HEK293 (cell line): Measurements from ENCODE around the gene CARM1.

Source experiments
- CTCF ChIA-PET: fragments of 350-600 bp; formaldehyde crosslinking; extraction: SDS; loops from one replicate; lab custom pipeline; 2021; ENCODE audit warnings: antibody characterized with exemption; lab: Yijun Ruan, JAX
- POLR2A ChIA-PET: fragments of 300-600 bp; formaldehyde crosslinking; extraction: SDS; loops from one replicate; lab custom pipeline; 2020; ENCODE audit warnings: antibody characterized with exemption, inconsistent platforms; lab: Yijun Ruan, JAX
- H3K27ac ChIP-seq: fragments of 200-500 bp; sonication (Bioruptor generic); 2 replicates; pipeline ENCODE4 v1.5.1; 2014; ENCODE audit warnings: low read depth, low read length, control low read depth, inconsistent platforms; ENCODE audit errors: extremely low read depth
- H3K36me3 ChIP-seq, 2 experiments: fragments of 200-500 bp in 1 of 2; sonication (Bioruptor generic) in 1 of 2; 1 replicate in 1 of 2; 2 replicates in 1 of 2; pipeline ENCODE4 v1.5.1; 2014 to 2017; ENCODE audit warnings: inconsistent platforms in 2 of 2, low read length in 2 of 2; ENCODE audit not compliant: control insufficient read depth in 2 of 2, insufficient read depth in 1 of 2
- H3K4me1 ChIP-seq: fragments of 200-500 bp; sonication (Bioruptor generic); 2 replicates; pipeline ENCODE4 v1.5.1; 2014; ENCODE audit warnings: mild to moderate bottlenecking, low read length, inconsistent platforms; ENCODE audit not compliant: control insufficient read depth, insufficient read depth
- H3K4me3 ChIP-seq: 2 replicates; pipeline ENCODE4 v1.5.1; 2011; ENCODE audit warnings: low read depth, mild to moderate bottlenecking, control low read depth, low read length, moderate library complexity
- H3K9me3 ChIP-seq: fragments of 200-500 bp; sonication (Bioruptor generic); 2 replicates; pipeline ENCODE4 v1.5.1; 2014; ENCODE audit warnings: low read depth, low read length, inconsistent platforms; ENCODE audit not compliant: control insufficient read depth, insufficient read depth
- BCL11A ChIP-seq: fragments of 450-650 bp; formaldehyde crosslinking; IDR thresholded peaks from 2 replicates; pipeline ENCODE4 v1.5.1; 2016; ENCODE audit warnings: low read depth, missing biosample characterization, missing genetic modification characterization
- KLF9 ChIP-seq: fragments of 450-650 bp; formaldehyde crosslinking; IDR thresholded peaks from 2 replicates; pipeline ENCODE4 v1.5.1; 2016; ENCODE audit warnings: missing biosample characterization, missing genetic modification characterization, low read depth
- OSR2 ChIP-seq: fragments of 450-650 bp; formaldehyde crosslinking; IDR thresholded peaks from 2 replicates; pipeline ENCODE4 v1.5.1; 2016; ENCODE audit warnings: missing biosample characterization, missing genetic modification characterization
- REPIN1 ChIP-seq: fragments of 450-650 bp; formaldehyde crosslinking; IDR thresholded peaks from 2 replicates; pipeline ENCODE4 v1.5.1; 2017; ENCODE audit warnings: missing biosample characterization, missing genetic modification characterization, low read depth
- REST ChIP-seq: fragments of 450-650 bp; formaldehyde crosslinking; IDR thresholded peaks from 2 replicates; pipeline ENCODE4 v1.5.1; 2016; ENCODE audit warnings: missing biosample characterization, missing genetic modification characterization
- YY2 ChIP-seq: fragments of 450-650 bp; formaldehyde crosslinking; IDR thresholded peaks from 2 replicates; pipeline ENCODE4 v1.5.1; 2016; ENCODE audit warnings: missing biosample characterization, missing genetic modification characterization
- ZNF114 ChIP-seq: fragments of 450-650 bp; formaldehyde crosslinking; IDR thresholded peaks from 2 replicates; pipeline ENCODE4 v1.5.0; 2017; ENCODE audit warnings: missing biosample characterization, missing genetic modification characterization
- ZNF211 ChIP-seq: fragments of 450-650 bp; formaldehyde crosslinking; IDR thresholded peaks from 2 replicates; pipeline ENCODE4 v1.5.1; 2016; ENCODE audit warnings: low read depth, missing biosample characterization, missing genetic modification characterization
- ZNF280D ChIP-seq: fragments of 450-650 bp; formaldehyde crosslinking; IDR thresholded peaks from 2 replicates; pipeline ENCODE4 v1.5.1; 2016; ENCODE audit warnings: missing biosample characterization, missing genetic modification characterization
- ZNF302 ChIP-seq: fragments of 450-650 bp; formaldehyde crosslinking; IDR thresholded peaks from 2 replicates; pipeline ENCODE4 v1.5.1; 2016; ENCODE audit warnings: missing biosample characterization, missing genetic modification characterization, low read depth
- ZNF324 ChIP-seq: fragments of 450-650 bp; formaldehyde crosslinking; IDR thresholded peaks from 2 replicates; pipeline ENCODE4 v1.5.1; 2016; ENCODE audit warnings: missing biosample characterization, missing genetic modification characterization
- ZNF426 ChIP-seq: fragments of 450-650 bp; formaldehyde crosslinking; IDR thresholded peaks from 2 replicates; pipeline ENCODE4 v1.5.1; 2017; ENCODE audit warnings: missing biosample characterization, missing genetic modification characterization, mild to moderate bottlenecking, inconsistent platforms, moderate library complexity
- ZNF433 ChIP-seq: fragments of 450-650 bp; formaldehyde crosslinking; IDR thresholded peaks from 2 replicates; pipeline ENCODE4 v1.5.1; 2016; ENCODE audit warnings: missing biosample characterization, missing genetic modification characterization, low read depth
- ZNF585B ChIP-seq: fragments of 450-650 bp; formaldehyde crosslinking; IDR thresholded peaks from 2 replicates; pipeline ENCODE4 v1.5.1; 2016; ENCODE audit warnings: missing biosample characterization, missing genetic modification characterization
- ZNF621 ChIP-seq: fragments of 450-650 bp; formaldehyde crosslinking; IDR thresholded peaks from 2 replicates; pipeline ENCODE4 v1.5.1; 2017; ENCODE audit warnings: missing biosample characterization, missing genetic modification characterization
- ZNF626 ChIP-seq: fragments of 450-650 bp; sonication (Bioruptor Pico); formaldehyde crosslinking; IDR thresholded peaks from 2 replicates; pipeline ENCODE4 v1.5.1; 2018; ENCODE audit warnings: missing biosample characterization, missing genetic modification characterization, inconsistent platforms
- ZNF654 ChIP-seq: fragments of 450-650 bp; formaldehyde crosslinking; IDR thresholded peaks from 2 replicates; pipeline ENCODE4 v1.5.1; 2016; ENCODE audit warnings: low read depth, missing biosample characterization, missing genetic modification characterization
- ZNF670 ChIP-seq: fragments of 450-650 bp; formaldehyde crosslinking; IDR thresholded peaks from 2 replicates; pipeline ENCODE4 v1.5.1; 2016; ENCODE audit warnings: missing biosample characterization, missing genetic modification characterization, low read depth
- ZNF776 ChIP-seq: fragments of 450-650 bp; formaldehyde crosslinking; IDR thresholded peaks from 2 replicates; pipeline ENCODE4 v1.5.0; 2017; ENCODE audit warnings: missing biosample characterization, missing genetic modification characterization, borderline replicate concordance
- TF ChIP-seq, protein P1 (sequence below): fragments of 450-650 bp; formaldehyde crosslinking; IDR thresholded peaks from 2 replicates; pipeline ENCODE4 v1.5.1; 2017; ENCODE audit warnings: missing biosample characterization, missing genetic modification characterization
- TF ChIP-seq, protein P2 (sequence below): fragments of 450-650 bp; formaldehyde crosslinking; IDR thresholded peaks from 2 replicates; pipeline ENCODE4 v1.5.1; 2016; ENCODE audit warnings: missing biosample characterization, missing genetic modification characterization

Gene CARM1

DNA sequence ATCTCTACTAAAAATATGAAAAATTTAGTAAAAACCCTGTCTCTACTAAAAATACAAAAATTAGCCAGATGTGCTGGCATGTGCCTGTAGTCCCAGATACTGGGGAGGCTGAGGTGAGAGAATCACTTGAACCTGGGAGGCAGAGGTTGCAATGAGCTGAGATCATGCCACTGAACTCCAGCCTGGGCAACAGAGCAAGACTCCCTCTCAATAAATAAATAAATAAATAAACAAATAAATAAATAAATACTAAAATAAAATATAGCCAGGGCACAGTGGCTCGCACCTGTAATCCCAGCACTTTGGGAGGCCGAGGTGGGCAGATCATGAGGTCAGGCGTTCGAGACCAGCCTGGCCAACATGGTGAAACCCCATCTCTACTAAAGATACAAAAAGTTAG lies 72.1 kb downstream of the CARM1 start (continued):
- peak; percentile 46; the same call in 1 of the 2 replicates for TF ChIP-seq ZNF433
- peak; percentile 55 for TF ChIP-seq ZNF426 (tag by site-specific recombination)
- peak; percentile 14; the same call in 1 of the 2 replicates for TF ChIP-seq ZNF654 (tag by site-specific recombination)

- Histone ChIP-seq H3K27ac (no peak overlapping the region), H3K36me3 (no peaks in the 10 kb centered on the region), H3K4me1 (no peaks in the 10 kb centered on the region), H3K9me3 (no peaks in the 10 kb centered on the region)
- ChIA-PET CTCF (interaction anchor here (0.6 to 1.9 kb wide), 7 partner anchors 8 to 228 kb away, joined by 3 to 8 read pairs (median 4); no protein-coding TSS in a partner anchor), POLR2A (interaction anchor here (0.9 kb wide), 1 partner anchor 10 kb away, joined by 3 read pairs; no protein-coding TSS in a partner anchor)
- TF ChIP-seq ZNF585B (tag by site-specific recombination), result no peak
- no peak for TF ChIP-seq ZNF626 (tag by site-specific recombination)
- TF ChIP-seq ZNF621, result no peak
- no peak for TF ChIP-seq KLF9 (tag by site-specific recombination)
- TF ChIP-seq ZNF280D, result no peak
- no peak for TF ChIP-seq OSR2
- TF ChIP-seq REPIN1, result no peak
- no peak for TF ChIP-seq BCL11A
- TF ChIP-seq, protein P1, sequence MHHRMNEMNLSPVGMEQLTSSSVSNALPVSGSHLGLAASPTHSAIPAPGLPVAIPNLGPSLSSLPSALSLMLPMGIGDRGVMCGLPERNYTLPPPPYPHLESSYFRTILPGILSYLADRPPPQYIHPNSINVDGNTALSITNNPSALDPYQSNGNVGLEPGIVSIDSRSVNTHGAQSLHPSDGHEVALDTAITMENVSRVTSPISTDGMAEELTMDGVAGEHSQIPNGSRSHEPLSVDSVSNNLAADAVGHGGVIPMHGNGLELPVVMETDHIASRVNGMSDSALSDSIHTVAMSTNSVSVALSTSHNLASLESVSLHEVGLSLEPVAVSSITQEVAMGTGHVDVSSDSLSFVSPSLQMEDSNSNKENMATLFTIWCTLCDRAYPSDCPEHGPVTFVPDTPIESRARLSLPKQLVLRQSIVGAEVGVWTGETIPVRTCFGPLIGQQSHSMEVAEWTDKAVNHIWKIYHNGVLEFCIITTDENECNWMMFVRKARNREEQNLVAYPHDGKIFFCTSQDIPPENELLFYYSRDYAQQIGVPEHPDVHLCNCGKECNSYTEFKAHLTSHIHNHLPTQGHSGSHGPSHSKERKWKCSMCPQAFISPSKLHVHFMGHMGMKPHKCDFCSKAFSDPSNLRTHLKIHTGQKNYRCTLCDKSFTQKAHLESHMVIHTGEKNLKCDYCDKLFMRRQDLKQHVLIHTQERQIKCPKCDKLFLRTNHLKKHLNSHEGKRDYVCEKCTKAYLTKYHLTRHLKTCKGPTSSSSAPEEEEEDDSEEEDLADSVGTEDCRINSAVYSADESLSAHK (tag by site-specific recombination), result no peak
- TF ChIP-seq ZNF324 (tag by site-specific recombination), result no peak
- no peak for TF ChIP-seq ZNF776 (tag by site-specific recombination)
- no peak for TF ChIP-seq ZNF302 (tag by site-specific recombination)
- TF ChIP-seq ZNF114 (tag by site-specific recombination), result no peak
- TF ChIP-seq ZNF426 (tag by site-specific recombination), result no peak
- TF ChIP-seq YY2, result no peak
- no peak for TF ChIP-seq ZNF211
- TF ChIP-seq ZNF670 (tag by site-specific recombination), result no peak
- TF ChIP-seq, all 188 proteins: peak for 0
- no peak overlapping the region for H3K4me3 ChIP-seq
Measured at GRCh38 chr19:10945264-10945663, 73.9 kb downstream of the CARM1 start.

DNA sequence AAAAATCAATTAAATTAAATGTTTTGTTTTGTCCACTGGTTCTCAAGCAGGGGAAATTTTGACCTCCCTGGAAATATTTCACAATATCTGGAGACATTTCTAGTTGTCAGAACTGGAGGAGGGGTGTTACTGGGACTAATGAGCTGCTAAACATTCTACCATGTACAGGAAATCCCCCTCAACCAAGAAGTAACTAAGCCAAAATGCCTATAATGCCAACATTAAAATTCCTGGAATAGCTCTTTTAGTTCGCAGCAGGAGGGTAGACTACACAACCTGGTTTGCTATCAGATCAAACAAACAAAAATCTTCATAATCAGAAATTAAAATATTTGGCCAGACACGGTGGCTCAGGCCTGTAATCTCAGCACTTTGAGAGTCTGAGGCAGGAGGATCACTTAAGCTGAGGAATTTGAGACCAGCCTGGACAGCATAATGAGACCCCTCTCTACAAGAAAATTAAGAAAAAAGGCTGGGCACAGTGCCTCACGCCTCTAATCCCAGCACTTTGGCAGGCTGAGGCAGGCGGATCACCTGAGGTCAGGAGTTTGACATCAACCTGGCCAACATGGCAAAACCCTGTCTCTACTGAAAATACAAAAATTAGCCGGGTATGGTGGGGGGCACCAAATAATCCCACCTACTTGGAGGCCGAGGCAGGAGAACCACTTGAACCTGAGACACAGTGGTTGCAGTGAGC lies 75.8 kb downstream of the CARM1 start:
- Histone ChIP-seq H3K4me1 (no peaks in the 10 kb centered on the region), H3K9me3 (no peaks in the 10 kb centered on the region), H3K27ac (no peak overlapping the region), H3K36me3 (no peaks in the 10 kb centered on the region), H3K4me3 (no peak overlapping the region)
- POLR2A ChIA-PET, result no interaction called here
- CTCF ChIA-PET, result interaction anchor here (0.7 to 1.1 kb wide), 3 partner anchors 10 to 89 kb away, joined by 3 to 8 read pairs (median 4); no protein-coding TSS in a partner anchor
- no peak for TF ChIP-seq REST (tag by site-specific recombination)
- TF ChIP-seq, protein P2, sequence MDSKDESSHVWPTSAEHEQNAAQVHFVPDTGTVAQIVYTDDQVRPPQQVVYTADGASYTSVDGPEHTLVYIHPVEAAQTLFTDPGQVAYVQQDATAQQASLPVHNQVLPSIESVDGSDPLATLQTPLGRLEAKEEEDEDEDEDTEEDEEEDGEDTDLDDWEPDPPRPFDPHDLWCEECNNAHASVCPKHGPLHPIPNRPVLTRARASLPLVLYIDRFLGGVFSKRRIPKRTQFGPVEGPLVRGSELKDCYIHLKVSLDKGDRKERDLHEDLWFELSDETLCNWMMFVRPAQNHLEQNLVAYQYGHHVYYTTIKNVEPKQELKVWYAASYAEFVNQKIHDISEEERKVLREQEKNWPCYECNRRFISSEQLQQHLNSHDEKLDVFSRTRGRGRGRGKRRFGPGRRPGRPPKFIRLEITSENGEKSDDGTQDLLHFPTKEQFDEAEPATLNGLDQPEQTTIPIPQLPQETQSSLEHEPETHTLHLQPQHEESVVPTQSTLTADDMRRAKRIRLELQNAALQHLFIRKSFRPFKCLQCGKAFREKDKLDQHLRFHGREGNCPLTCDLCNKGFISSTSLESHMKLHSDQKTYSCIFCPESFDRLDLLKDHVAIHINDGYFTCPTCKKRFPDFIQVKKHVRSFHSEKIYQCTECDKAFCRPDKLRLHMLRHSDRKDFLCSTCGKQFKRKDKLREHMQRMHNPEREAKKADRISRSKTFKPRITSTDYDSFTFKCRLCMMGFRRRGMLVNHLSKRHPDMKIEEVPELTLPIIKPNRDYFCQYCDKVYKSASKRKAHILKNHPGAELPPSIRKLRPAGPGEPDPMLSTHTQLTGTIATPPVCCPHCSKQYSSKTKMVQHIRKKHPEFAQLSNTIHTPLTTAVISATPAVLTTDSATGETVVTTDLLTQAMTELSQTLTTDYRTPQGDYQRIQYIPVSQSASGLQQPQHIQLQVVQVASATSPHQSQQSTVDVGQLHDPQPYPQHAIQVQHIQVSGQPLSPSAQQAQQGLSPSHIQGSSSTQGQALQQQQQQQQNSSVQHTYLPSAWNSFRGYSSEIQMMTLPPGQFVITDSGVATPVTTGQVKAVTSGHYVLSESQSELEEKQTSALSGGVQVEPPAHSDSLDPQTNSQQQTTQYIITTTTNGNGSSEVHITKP (tag by site-specific recombination), result peak; percentile 77
